NB4 (cell line): ENCODE data around the gene SLC30A1.
A peak's percentile ranks its signal among the peaks of the same experiment; 100 is the strongest.

Experiments used
- DNase-seq: peaks from one replicate; pipeline ENCODE4 v3.0.0; 2010; ENCODE audit warnings: low read depth
- H3K4me3 ChIP-seq: one replicate; pipeline ENCODE4 v1.5.1; 2011; ENCODE audit warnings: mild to moderate bottlenecking, low read depth, low read length, moderate library complexity
- MYC ChIP-seq: IDR thresholded peaks from 2 replicates; pipeline ENCODE4 v1.6.1; 2011; ENCODE audit warnings: low read depth, low read length
- POLR2A ChIP-seq: IDR thresholded peaks from 2 replicates; pipeline ENCODE4 v1.6.1; 2011; ENCODE audit warnings: mild to moderate bottlenecking; ENCODE audit not compliant: insufficient read length; ENCODE audit errors: extremely low read depth
- TF ChIP-seq, protein P1 (sequence below): IDR thresholded peaks from 2 replicates; pipeline ENCODE4 v1.6.1; 2011; ENCODE audit warnings: low read depth, low read length
- TF ChIP-seq, protein P2 (sequence below): IDR thresholded peaks from one replicate; pipeline ENCODE4 v1.5.1; 2012; ENCODE audit warnings: low read depth, low read length

The SLC30A1 gene

DNA sequence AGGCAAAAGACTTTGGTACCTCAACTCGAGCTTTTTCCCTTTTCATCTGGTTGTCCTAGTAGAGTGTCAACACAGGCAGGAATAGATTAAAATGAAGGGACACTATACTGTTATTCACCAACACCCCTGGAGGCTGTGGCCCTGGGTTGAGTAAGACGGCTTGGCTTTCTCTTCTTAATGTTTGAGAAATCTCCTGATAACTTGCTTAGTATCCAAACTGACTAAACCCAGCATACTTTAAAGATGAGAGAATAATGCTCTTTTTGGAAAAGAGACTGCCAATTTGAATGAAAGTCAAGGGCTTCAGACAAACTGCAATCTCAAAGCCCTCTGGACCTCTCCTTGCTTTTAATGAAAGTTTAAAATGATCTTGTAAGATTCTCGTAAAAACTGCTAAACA is 2.6 kb upstream of the SLC30A1 start:
- no peak overlapping the region for H3K4me3 ChIP-seq
- no peak for DNase-seq
- TF ChIP-seq MYC (no peak), POLR2A (no peak)
- TF ChIP-seq, protein P1, sequence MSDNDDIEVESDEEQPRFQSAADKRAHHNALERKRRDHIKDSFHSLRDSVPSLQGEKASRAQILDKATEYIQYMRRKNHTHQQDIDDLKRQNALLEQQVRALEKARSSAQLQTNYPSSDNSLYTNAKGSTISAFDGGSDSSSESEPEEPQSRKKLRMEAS, result no peak
- TF ChIP-seq, protein P2, sequence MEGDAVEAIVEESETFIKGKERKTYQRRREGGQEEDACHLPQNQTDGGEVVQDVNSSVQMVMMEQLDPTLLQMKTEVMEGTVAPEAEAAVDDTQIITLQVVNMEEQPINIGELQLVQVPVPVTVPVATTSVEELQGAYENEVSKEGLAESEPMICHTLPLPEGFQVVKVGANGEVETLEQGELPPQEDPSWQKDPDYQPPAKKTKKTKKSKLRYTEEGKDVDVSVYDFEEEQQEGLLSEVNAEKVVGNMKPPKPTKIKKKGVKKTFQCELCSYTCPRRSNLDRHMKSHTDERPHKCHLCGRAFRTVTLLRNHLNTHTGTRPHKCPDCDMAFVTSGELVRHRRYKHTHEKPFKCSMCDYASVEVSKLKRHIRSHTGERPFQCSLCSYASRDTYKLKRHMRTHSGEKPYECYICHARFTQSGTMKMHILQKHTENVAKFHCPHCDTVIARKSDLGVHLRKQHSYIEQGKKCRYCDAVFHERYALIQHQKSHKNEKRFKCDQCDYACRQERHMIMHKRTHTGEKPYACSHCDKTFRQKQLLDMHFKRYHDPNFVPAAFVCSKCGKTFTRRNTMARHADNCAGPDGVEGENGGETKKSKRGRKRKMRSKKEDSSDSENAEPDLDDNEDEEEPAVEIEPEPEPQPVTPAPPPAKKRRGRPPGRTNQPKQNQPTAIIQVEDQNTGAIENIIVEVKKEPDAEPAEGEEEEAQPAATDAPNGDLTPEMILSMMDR, result no peak

DNA sequence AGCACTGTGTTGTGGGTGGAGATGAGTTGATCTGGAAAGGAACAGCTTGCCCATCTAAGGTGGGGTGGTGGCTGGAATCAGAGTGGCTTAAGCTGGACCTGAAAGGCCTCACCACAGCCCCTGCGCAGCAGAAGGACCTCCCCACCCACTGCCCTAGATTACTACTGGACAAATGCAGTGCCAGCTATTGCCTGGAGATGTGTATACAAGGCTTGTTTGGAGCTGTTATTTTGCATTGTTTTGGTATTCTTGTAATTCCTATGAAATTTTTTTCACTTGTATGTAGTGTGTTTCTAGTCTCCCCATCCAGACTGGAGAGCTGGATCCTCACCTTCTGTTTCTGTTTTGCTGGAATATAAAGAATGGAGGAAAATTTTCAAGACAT is 1.3 kb upstream of the SLC30A1 start:
- no peak overlapping the region for H3K4me3 ChIP-seq

DNA sequence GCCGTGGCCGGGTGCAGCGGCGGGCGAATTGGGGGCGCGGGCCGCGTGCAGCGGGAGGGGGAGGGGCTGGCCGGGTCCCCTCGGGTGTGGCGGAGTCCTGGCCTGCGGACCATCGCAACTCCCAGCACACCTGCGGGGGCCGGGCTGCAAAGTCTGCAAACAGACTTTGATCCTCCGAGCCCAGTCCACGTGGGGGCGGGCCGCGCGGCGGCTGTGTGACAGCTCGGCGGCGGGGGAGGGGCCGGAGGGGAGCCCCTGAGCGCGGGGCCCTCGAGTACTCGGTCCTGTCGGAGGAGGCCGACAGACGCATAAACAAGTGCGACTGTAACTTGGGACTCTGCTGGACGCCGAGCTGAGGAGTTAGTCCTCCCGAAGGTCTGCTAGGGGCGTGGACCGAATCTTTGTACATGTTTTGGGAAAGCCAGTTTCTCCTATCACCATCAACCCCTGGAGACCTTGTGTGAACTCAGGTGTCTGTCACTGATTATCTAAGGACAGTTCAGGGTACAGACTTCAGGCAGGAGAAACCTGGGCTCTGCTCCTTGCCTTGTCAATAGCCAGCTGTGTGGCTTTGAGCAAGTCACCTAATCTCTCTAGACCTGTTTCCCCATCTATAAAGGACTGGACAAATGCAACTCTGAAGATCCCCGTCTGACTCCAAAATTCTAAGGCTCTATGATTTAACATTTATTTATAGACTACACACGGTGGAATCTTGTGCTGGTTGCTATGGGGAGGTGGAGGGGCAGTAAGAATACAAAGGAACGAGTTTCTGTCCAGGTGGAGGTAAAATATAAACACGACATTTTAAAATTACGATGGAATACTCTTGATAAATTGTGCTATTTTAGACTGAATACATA is 710 bp upstream of the SLC30A1 start:
- no peak for TF ChIP-seq POLR2A
- TF ChIP-seq, protein P2, result no peak
- TF ChIP-seq MYC, result peak; percentile 56; the same call in 1 of the 2 replicates
- TF ChIP-seq, protein P1, result peak; percentile 69
- DNase-seq, result peak; percentile 86

More for the DNA sequence above, 1.3 kb upstream of the SLC30A1 start:
- TF ChIP-seq, protein P2, result no peak
- TF ChIP-seq, protein P1, result no peak
- TF ChIP-seq MYC (no peak), POLR2A (no peak)
- no peak for DNase-seq

DNA sequence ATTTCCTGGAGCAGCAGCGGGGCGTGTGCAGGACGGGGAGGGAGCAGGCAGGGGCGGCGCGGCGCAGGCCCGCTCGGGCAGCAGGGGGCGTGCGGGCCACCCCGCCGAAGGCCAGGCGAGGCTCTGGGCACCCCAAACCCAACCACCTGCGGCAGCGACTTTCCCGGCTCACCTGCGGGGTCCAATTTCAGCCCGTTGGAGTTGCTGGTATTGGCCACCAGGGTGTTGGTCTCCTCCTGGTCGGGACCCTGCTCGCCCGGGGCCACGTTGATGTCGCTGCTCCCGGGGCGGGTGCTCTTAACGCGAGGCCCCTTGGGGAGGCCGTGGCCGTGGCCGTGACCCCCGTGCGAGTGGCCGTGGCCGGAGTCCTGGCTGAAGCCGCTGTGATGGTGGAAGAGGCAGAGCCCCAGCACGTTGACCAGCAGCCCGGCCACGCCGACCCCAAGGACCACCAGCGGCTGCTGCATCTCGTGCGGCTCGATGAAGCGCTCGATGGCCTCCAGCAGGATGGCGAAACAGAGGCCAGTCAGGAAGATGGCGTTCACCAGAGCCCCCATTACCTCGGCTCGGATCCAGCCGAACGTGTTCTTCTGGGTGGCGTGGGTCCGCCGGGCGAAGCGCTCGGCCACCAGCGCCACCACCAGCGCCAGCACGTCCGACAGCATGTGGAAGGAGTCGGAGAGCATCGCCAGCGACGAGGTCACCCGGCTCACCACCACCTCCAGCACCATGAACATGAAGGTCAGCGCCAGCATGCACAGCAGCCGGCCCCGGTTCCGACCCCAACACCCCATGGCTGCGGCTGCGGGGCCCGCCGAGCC is 932 bp downstream of the SLC30A1 start:
- TF ChIP-seq, protein P1, result peak; percentile 47
- TF ChIP-seq, protein P2, result peak; percentile 67
- TF ChIP-seq POLR2A (peak; percentile 28), MYC (0 out of 2 replicates have a peak, but pooled peaks have one; percentile 6)
- DNase-seq, result peak; percentile 78
- peak overlapping the region; percentile 97 for H3K4me3 ChIP-seq

More for the DNA sequence above, 710 bp upstream of the SLC30A1 start:
- peak overlapping the region; percentile 66 for H3K4me3 ChIP-seq

DNA sequence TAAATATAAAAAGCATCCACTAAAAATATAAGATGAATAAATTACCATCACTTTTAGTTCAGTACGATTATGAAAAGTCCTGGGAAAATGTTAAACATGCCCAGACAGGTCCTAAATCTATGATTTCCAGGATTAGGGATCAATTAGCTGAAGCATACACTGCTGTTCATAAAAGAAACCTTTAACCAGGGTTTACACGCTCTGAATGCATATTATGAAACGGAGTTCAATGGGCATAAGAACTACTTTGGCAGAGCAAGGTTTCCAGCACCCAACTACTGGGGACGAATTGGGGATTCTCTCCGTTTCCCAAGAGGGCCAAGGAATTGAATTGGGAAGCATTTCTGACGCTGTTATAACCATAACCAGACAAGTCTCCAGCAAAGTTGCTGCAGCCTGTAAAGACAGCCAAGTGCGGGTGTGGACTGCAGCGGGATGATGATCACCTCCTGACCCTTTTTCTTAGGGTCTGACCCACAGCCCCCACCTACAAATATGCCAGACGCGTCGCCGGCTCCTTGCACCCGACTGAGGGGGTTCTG is 1.6 kb downstream of the SLC30A1 start:
- DNase-seq, result no peak
- peak overlapping the region; percentile 97 for H3K4me3 ChIP-seq
- TF ChIP-seq, protein P2, result no peak
- no peak for TF ChIP-seq MYC
- no peak for TF ChIP-seq POLR2A
- TF ChIP-seq, protein P1, result no peak
